NOMO-1 (cell line): ENCODE data around the gene ALKAL2.

Experiments
- DNase-seq, 2 experiments: peaks; one replicate each; lab custom pipeline; 2025; ENCODE audit not compliant: unreplicated experiment in 2 of 2; lab: John Stamatoyannopoulos, UW

The ALKAL2 gene

DNA sequence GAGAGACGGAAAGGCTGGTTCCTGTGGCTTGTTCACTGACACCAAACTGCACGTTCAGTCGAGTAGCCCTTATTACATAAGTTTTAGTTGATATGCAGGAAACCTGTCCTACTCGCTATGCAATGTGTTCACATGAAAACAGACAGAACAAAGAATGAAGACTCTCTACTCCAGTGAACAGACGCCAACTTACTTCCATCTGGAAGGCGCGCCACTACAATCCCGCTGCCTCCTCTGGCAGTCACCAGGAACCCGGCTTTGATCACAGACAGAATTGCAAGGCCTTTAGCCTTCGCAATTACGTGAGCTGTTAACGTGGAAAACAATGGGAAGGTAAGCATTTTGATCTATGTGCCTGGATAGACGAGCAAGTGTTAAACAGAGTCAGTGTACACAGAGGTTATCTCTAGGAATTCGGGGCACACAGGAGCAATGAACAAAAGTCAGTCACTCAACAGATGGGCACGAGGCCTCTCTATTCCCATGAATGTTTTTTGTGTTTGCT is 38.3 kb downstream of the ALKAL2 start:
- DNase-seq: no peak

DNA sequence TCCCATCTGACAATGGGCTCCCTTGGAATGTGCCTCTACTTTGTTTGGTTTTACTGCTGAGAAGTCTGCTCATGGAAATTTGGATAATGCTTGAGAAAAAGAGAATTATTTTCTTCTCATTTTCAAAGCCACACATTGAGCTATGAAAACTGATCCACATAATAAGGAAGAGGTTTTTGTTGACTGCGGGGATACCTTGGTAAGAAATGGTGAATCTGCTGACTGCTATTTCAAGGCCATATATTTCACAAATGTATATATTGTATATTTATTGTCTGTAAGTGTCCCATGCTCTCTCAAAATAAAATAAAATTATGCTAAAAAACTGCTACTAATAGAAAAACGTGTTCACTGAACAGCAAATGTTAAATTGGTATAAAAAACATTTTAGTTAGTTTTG is 39.2 kb downstream of the ALKAL2 start:
- DNase-seq: no peak

DNA sequence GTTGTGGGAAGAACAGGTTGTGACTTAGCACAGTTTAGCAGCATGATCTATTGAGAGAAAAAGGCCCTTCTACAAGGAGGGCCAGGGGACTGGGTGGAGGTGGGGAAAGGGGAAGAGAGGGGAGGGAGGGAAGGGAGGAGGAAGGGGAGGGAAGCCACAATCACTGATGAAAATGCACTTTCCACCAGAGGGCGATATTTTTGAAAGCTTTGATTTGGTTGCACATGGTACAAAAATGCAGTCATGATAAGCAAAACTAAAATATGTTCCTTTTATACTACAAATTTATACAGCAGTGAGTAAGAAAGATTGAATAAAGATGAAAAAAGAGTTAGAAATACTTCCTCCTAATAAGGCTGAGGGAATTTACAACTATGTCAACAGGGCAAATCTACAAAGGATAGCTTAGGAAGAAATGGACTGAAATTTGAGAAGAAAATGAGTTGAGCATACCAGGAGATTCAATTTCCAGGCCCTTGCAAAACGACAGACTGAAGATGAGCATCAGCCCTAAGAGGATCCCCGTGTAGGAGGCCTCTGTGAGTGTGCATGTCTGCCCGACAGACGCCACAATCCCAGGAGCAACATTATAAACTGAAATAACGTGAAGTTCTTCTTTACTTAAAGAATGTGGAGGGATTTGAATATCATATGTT is 41.3 kb downstream of the ALKAL2 start:
- peak; percentile 32 to 49 for DNase-seq

DNA sequence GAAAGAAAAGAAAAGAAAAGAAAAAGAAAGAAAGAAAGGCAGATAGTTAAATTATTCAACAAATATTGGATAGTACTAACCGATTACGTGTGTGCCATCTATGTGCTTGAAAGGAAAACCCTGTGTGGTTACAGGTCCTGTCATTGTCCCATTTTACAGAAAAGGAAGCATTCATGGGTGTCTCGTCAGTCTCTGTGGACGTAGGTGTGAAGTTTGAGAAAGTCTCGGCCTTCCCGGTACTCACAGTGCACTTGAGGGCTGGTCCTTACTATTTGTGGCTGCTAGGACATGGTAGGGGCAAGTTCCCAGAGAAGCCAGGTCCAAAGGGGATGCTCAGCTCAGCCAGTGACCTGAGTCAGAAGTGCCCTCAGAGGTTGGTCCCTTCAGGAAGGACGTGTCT is 43.3 kb downstream of the ALKAL2 start:
- DNase-seq: no peak

DNA sequence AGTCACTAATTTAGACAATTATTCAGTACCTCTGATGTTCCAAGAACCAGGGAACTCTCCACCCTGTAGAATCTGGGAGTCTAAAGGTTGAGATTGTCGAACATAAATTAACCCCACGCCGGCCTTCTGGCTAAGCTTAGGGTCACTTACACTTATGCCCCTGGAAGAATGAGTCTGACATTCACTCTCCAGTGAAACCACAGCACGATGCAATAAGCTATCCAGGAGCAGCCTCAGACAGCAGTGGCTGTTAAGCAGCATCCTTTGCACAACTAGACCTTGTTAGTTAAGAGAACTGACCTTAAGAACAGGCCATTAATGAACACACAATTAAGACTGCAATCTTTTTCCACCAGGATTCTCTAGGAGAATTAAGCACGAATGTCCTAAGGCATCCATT is 49.0 kb downstream of the ALKAL2 start:
- no peak for DNase-seq

DNA sequence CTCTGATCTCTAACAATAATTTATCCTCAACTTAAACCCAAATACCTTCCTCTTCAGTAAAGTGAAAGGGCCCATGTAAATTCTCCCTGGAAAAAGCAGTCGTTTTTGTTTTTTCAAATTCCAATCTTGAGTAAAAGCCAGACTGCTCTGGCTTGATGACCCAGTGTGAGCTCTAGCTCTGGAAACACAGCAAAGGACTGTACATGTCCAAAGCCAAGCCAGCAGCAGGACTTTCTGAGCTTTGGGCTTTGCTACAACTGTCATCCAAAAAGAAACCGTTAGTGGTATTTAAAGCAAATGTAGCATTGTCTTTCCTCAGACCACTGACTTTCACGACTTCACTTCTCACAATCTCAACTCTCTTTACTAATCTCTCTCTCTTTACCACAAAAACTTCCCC is 49.5 kb downstream of the ALKAL2 start:
- DNase-seq: no peak

DNA sequence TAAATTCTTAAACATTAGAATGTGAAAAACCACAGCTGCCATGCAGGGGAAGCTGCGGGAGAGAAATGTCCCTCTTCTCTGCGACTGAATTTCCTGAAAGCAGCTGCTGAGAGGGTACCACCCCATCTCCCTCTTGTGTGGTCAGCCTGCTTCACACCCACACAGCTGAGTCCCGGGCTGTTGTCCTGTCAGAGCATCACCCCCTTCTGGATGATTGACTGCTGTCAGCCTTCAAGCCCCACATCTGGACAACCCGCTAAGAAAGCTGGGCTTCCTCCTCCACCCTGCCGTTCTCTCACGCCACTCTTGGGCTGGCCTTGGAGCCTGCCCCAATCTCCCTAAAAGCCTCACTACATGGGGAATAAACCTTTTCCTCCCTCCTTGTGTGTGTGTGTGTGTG is 50.0 kb downstream of the ALKAL2 start:
- DNase-seq: no peak

DNA sequence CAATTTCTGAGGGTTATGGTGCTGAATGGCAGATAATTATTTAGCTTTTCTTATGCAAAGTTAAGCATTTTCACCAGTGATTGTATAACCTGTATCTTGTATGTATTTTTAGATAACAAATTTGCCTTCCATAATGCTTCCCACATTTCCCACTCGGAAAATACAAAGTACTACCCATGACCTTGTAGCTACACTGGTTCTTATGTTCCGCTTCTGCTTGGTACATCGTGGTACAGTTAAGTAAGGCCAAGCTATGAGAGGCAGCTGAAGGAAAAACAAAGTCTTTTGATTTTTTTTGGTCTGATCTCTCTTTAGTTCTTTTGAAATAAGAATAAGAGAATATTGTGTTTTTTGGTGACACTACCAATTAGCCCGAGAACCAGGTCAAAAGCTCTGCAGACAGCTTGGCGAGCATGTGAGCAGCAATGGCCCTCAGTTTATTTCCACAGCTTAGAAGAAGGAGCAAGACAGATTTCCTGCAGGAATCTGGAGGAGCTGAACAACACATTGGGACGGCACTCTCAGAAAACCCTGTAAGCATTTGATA is 50.8 kb downstream of the ALKAL2 start:
- DNase-seq: no peak

DNA sequence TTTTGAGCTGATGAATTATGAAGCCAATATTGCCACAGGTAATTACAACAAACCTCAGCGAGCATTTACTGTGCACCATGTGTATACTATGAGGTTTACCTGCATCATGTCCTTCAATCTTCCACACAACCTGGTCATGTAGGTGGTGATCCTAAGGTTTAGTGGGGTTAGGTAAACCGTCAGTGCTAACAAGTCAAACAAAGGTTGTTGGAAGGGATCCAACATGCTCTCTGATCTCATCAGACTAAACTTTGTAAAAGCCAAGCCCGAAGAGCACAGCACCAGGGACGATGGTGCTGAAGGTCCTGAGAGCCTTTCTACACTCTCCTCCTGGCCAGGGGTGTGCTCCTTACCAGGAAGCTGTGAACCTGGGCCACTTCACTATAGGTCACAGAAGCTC is 53.5 kb downstream of the ALKAL2 start:
- no peak for DNase-seq

GRCh38 chr2:233030-233429 is 54.9 kb downstream of the ALKAL2 start:
- DNase-seq: no peak

DNA sequence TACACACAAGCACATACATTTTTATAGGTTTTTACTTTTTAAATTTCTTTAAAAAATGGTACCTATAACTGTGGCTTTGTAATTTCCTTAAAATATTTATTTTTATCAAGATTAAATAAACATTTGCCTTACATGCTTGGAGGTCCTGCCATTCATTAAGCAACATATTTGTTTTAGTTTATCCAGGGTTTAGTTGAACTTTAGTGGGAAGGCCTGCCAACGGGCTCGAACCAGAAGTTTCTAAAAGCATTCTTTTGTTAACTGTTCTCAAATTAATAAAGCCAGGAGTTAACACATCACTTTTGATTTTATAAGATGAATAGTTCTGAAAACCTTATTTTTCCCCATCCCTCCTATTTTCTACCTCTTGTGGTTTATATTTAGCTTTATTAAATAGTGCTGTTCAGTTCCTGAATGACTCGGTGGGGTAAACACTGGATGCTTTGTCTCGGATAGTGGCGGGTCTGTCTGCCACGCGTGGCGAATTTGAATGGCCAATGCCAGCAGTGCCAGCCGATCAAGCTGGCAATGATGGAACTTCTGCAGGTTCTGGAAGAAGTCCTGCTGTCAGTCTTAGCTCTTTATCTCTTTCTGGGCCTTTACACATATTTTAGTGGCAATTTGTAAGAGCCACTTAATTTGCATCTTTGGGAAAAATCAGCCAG is 56.2 kb downstream of the ALKAL2 start:
- no peak for DNase-seq
